Measurements from ENCODE around the gene GPHA2.

Gene GPHA2

DNA sequence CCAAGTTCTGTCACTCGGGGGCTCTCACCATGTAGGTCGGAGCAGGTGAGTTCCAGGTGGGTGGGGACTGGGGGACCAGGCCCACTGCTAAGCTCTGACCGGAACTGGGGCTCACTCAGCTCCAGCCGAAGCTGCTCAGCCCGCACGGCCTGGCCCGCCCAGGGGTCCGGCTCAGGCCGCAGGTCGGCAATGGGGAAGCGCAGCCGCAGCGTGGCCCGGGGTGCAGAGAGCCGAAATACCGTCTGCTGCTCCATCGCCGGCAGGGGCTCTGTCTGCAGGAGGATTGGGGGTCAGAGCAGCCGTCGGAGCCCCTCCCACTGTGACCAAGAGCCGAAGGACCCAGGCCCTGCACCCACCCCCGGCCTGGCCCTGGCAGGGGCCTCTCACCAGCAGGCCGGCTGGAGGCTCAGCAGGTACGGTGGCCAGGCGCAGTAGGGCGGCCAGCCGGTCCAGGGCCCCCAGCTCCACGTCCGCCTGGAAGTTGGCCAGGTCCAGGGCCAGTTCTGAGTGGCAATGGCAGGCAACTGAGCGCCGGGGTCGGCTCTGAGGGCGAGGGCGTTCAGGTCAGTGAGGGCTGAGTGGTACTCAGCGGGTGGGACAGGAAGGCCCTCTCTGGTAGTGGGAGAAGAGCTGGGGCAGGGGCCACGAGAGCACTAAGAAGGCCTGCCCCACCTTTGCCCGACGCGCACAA is 25.9 kb downstream of the GPHA2 start:
- DNase-seq = no peak

DNA sequence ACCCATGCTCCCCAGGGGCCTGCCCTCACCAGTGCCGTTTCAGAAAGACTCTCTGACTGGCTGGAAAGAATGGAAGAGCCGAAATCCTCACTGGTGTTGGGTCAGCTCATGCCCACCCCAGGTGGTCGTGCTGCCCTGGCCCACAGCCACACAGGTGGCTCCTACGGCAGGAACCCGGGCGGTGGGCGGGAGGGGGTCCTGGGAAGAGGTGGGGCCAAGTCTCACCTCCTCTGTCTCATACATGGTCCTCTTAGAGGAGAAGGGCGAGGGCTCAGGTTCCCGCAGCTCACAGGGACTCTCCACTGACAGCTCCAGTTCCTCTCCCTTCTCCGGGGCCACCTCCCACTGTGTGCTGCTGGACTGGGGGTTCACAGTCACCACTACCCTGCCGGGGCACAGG is 26.9 kb downstream of the GPHA2 start:
- no peak for DNase-seq

DNA sequence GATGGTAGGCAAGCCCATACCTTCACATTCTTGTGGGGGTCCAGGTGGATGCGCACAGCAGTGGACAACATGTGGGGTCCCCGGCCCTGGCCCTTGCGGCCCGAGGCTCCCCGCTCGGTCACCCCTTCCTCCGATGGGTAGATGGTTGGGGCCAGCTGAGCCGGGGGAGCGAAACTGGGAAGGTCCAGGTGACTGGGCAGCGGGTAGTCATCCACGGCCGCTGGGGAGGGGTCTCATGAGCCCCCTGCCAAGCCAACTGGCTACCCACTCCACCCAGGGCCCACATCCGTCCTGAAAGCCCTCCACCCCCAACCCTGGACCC is 29.4 kb downstream of the GPHA2 start:
- no peak for DNase-seq

DNA sequence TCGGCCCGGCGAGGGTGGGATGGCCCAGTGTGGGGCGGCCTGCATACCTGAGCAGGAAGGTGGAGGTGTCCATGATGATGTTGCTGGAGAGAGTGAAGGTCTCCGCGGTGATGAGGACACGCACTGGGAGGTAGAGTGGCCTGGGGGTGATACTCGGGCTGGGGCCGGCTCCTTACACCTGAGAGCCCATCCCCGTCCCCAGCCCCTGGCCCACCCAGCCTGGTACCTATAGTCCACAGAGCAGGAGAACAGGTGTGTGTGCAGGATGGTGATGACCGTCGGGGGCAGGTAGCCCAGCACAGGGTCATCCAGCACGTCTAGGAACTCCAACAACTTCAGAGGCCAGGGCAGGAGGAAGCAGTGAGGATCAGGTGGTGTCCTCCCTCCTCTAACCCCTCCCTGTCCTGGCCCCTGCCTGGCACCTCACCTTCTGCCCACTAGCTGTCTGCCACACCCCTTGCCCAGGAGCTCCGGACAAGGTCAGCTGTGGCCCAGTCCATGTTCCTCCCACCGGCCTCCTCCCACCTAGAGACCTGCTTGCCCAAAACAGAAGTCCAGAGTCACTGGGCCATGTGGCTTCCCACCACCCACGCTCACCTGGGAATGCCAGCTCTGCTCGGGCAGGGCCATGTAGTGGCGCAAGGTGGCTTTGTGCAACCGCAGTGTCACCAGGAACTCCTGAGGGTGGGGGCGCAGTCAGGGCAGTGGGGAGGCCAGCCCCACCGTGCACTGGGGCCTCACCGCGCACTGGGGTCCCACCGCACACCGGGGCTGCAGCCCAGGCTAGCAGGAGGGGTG is 30.0 kb downstream of the GPHA2 start:
- DNase-seq = no peak

DNA sequence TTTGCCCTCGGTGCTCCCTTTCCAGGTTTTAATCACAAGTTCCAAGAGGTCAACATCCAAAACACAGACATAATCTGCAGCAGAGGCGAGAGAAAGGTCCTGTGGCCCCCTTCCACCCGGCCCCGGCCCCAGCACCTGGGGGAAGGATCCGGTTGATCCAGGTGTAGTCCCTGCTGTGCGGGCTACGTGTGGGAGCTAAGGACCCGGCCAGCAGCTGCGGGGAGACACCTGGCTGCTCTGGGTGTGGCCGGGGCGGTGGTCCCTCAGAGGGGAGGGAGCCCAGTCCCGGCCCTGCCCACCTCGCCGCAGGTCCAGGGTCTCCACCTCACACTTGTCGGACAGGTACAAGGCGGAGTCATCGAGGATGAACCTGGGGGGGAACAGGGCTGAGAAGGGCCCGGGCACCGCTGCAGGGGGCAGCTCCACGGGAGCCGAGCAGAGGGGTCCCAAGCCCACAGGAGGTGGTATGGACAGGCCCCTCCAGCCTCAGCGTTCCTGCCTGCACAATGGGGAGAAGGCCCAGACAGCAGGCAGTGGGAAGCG is 32.3 kb downstream of the GPHA2 start:
- no peak for DNase-seq

DNA sequence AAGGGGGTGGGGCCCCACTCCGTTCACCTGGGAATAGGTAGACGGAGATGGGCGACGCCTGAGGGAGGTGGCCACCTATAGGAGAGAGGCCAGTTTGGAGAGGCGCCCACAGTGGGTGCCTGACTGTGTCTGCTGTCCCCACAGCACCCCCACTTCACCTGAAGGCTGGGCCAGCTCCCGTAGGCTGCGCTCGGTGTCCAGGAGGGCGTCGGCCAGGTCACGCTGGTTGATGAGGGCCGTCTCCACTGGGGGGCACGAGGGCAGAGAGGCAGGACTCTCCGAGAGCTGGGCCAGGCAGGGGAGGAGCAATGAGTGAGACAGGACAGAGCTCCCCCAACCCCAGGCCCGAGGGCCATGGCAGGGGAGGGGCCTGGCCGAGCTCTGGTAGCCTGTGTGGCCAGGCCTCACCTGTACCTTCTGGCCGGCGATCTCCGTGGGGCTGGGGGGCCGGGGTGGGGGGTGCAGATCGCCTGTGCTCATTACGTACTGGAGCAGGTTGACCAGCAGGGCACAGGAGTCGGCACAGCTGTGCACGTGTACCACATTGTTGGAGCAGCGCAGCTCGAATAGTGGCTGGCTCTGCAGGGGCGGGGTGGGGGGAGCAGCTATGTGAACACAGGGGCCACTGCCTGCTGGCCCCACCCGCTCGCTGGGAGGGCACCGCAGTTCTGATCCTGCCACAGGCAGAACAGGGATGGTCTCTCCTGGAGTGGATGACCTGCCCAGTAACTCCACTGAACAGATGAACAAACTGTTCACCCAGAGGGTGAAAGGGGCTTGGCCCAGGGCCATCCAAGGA is 33.4 kb downstream of the GPHA2 start:
- no peak for DNase-seq

DNA sequence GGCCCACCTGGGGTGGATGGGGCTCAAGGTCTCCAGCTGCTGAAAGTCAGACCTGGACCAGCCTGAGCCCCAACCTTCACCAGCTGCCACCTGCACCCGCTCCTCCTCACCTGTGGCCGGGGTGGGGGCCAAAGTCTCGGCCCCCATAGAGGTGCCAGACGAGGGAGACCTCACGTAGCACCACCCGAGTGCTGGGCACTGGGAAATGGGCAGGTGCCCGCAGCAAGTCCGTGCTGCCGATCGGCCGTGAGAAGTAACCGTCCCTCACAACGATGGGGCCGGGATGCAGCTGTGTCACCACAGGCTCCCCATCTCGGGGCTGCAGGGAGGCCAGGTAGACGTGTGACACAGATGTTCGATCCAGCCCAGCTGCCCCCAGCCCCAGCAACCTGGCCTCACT is 34.9 kb downstream of the GPHA2 start:
- no peak for DNase-seq

DNA sequence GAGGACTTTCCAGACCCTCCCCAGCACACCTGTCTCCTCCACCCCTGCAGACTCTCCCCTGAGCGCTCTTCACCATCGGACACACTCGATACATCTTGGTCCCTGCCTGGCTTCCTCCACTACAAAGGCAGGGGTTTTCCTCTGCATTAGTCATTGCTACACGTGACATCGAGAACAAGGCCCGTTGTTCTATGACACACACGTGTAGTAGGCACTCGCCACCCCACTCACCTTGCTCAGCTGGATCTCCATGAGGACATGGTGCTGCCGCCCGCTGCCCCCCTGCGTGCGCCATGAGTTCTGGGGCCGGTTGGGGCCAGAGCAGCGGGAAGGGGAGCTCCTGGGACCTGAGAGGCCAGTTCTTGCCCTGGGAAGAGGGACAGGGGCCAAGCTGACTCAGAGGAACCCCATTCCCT is 35.4 kb downstream of the GPHA2 start:
- DNase-seq = no peak

DNA sequence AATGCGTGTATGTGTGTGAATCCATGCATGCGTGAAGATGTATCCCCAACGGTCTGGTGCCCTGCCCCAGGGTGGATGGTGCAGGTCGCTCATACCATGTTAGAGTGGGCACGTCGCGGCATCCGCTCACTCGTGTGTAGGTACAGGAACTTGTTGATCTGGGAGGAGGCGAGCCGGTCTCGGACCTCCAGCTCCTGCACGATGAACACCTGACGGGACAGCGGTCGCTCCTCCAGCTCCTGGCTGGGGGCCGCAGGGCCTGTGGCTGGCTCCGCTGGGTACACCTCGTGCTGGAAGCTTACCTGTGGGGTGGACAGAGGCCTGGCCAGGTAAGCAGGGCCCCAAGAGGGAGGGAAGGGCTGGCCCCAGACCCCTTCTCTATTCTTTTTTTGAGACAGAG is 37.2 kb downstream of the GPHA2 start:
- no peak for DNase-seq

DNA sequence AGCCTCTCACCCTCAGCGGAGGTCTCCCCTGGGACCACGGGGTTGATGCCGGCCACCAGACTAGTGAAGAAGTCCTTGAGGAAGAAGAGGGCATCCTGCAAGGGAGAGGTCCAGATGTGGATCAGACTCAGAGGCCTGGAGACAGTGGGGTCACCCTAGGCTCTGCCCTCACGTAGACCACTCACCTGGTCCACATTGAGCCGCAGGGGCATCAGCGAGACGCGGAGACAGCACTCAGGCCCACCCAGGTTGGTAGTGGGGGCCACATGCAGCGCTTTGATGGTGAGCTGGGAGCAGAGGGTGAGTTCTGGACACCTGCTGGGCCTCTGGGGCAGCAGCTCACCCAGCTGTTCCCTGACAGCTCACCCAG is 37.6 kb downstream of the GPHA2 start:
- no peak for DNase-seq

DNA sequence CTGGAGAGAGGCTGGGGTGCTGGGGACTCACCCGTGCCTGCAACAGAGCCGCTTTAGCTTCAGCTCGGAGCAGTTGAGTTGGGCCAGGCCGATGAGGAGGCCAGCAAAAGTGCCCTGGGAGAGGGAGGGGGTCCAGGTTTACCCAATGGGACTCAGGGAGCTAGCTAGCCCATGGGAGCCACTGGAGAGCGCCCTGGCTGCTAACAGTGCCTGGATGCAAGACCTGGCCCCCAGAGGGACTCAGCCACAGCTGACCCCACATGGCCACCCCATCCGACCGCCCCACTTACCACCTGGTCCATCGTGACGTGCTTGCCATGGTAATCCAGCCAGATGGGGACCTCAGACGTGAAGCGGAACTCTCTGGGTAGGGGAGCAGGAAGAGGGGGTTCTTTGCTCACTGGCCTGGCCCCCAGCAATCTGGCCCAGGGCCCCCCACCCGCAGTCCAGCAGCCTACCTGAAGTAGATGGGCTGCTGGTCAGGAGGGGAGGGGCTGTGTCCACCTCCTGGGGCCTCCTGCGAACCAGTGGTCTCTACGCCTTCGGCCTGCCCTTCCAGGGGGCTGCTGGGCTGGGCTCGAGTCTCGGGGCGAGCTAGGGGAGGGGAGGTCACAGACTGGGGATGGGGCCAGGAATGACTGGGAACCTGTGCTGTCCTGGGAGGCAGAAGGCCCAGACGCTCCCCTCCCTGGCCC is 38.2 kb downstream of the GPHA2 start:
- DNase-seq = no peak

DNA sequence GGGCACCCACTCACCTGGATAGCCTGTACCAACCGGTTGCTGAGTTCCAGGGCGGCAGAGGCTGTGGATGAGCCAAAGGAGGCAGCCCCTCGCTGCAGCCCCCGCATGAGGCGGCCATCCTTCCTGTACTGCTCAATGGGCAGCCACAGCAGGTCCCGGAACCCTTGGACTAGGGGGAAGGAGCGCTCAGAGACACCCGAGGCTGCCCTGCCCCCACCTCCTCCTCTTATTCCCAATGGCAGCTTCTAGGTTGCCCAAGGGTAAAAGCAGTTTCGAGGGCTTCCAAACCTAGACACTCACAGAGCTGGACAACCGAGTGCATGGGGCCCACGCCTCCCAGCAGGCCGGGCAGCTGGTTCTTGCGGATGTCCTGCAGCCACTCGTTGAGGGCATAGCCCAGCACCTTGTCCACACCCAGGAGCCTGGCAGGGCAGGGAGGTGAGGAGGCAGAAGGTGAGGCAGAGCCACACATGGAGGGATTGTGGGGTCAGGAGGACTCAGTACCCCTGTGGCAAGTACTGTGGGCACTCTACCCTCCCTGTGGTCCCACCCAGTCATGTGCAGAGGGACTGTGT is 39.2 kb downstream of the GPHA2 start:
- no peak for DNase-seq

DNA sequence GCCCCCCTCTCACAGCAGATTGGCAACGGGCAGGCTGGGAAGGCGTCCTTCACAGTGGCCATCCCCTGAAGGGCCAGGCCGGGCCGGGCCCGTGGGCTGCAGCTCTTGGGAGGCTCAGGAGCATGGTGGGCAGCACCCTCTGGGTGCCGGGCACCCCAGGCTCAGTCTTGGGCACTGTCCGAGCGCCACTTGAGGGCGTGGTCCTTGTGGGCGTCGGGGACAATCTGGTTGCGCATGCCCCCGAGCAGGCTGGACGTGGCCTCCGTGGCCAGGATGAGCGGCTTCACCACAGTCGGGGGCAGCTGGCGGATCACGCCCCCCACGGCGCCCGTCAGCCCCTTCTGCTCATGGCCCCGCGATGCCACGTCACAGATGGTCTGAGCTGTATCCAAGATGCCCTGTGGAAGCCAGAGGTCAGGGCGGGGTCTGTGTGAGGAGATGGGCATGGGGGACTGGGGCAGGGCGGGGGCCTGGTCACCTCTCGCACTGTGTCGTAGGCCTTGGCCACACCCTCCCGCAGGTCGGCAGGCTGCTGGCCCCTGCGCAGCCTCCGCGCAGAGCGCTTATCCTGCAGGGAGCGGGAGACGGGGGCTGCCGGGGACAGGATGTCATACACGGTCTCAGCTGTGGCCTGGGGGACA is 40.8 kb downstream of the GPHA2 start:
- DNase-seq = no peak

DNA sequence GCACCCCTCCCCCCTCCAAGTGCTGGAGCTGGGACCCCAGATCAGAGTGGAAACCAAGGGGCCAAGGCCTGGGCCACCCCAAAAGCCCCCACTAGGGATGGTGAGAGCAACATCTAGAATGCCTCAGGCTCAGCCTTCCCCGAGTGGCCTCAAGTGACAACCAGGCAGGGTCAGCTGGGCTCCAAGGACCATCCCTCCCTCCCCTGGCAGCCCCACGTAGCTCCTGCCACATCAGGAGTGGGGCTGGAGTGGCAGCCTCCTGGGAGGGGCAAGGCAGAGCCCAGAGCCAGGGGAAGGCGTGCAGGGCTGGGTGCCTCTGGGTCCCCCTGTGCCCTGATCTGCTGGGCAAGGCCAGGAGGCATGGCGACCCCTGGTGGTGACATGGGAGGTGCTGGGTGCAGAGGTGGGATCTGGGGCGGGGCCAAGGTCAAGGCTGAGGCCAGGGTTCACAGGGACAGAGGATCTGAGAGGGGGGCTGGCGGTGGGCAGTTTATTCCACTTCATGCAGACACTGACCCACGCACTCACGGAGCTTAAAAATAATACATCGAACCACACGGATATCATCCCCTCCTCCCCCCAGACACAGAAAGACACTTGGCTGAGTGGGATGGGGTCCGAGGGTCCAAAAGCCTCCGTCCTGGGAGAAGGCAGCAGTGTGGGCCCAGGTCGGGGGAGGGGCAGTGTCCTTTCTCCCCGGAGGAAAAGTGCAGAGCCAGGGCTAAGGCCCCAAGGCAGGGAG is 41.5 kb downstream of the GPHA2 start:
- DNase-seq = peak; percentile 36 to 93

DNA sequence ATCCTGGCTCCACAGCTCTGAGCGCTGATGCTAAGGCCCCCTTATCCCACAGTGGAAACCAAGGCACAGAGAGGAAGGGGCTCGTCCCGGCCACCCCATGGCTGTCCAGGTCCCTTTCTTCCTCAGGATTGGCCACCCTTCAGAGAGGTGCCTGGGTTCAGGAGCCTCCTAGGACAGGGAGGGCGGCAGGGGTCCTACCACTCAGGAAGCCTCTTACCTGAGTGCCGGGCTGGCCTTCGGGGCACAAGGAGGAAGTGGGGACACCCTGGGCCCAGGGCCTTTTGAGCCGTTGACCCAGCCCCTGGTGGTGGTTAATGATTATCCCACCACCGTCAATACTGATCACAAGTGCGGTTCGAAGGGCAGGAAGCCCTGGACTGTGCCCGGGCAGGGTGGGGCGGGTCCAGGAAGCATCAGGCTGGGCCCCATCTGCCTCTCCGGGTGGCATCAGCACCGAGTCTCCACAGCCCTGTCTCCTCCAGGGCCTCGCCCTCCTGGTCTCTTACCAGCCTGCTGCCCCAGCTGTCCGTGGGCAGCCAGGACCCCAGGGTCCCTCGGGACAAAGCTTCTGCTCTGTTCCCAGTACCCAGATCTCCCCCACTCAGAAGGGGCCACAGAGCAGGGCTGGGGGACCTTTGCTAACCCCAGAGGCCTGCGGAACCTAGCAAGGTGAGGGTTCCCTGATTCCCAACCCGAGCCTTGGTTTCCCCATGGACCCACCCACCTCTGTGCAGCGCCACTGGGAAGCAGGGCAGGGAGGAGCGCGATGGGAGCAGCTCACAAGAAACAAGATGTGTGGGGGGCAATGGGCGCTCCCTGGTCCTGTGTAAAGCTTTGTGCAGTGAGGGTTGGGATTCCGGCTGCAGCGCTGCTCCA is 42.3 kb downstream of the GPHA2 start:
- DNase-seq = peak in 1 of 2 experiments; percentile 68

DNA sequence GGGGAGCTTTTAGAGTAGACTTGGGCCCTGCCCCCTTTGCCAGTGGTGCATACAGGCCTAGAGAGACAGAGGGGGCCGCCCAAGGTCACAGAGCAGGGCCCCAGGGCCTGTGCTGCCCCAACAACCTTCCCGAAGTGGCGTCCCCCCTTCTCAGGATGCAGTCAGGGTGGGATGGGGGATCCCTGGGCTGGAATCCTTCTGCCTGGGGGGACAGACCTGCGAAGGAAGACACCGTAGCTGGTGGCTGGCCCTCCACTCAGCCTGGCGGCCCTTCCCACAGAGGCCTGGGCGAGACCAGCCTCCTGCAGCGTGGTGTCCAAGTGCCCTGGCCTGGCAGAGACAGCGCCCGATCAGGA is 42.9 kb downstream of the GPHA2 start:
- DNase-seq = no peak

DNA sequence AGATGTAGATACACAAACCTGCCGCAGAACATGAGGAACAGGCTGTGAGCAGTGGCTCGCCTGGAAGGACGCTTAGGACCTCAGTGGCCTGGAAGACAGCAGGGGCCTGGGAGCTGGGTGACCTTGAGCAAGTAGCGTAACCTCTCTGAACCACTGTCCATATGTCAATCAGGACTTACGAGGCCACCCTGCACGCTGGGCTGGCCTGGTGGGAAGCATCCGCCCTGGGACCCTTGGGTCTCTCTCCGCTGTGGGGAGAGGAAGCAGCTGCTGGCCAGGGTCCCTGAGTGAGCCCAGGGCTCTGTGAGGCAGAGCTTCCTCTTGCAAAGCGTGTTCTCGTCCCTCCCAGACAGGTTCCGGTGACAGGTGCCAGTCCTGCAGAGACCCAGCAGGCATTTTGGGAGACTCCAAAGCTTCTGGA is 43.3 kb downstream of the GPHA2 start:
- no peak for DNase-seq

DNA sequence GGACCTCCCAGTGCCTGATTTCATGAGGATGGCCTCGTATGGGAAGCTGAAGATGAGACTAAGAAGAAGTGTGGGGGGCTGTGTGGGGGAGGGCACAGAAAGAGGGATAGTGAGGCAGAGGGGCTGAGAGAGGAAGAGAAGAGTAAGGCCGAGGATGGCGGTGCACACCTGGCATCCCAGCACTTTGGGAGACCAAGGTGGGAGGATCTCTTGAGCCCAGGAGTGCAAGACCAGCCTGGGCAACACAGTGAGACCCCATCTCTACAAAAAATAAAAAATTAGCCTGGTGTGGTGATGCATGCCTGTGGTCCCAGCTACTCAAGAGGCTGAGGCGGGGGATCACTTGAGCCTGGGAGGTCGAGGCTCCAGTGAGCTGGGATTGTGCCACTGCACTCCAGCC is 43.8 kb downstream of the GPHA2 start:
- no peak for DNase-seq

DNA sequence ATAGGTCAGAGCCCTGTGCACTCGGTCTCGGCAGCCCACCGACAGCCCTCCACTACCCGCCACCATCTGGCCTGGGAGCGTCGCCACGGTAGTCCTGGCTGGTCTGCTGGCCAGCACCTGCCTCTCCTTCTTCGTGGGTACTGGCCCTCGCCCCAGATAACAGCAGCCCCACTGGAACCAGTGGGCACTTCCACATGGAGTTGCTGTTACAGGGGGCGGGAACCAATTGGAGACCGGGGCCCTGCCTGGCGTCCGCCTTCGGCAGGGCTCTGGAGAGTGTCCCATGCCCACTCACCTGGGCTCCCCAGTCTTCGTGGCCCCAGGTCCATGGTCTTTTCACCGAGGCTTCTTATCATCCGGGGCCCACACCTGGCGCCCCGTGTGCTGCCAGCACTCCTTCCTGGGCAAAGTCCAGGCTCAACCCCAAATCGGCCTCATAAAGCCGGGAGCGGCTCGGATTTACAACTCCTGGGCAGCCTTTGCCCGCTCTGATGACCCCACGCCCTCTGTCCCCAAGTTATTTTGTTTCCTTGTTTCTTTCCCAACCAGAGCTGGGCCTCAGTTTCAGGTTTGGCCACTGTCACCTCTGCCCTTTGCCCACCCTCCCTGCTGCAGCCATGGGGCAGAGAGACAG is 44.4 kb downstream of the GPHA2 start:
- DNase-seq = peak in 1 of 2 experiments; percentile 30

DNA sequence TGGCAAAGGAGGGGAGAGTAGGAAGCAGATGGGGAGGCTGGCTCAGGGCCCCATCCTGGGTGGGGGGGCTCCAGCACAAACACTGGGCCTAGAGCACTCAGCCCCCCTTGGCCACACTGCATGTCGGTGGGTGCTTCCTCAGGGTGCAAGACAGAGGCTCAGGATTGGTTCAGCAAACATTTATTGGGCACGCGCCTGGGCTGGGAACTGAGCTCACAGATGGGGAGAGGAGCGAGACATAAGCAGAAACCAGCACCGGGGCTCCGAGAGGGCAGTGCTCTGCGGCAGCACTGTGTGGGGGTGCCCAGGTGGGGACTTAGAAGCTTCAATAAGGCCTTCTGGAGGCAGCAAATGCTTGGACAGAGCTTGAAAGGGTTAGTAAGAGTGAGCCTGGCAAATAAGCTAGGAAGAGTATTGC is 45.2 kb downstream of the GPHA2 start:
- DNase-seq = no peak

Measured in NCI-H526 (cell line).